RWPE2 (cell line): ENCODE results near the gene KCNB1.
A peak's percentile ranks its signal among the peaks of the same experiment; 100 is the strongest.

Experiments
- ATAC-seq: fragments of 200-7000 bp; cut with Tn5 transposase; 3 replicates; pipeline ENCODE4 v1.9.1; 2021; ENCODE audit warnings: low read depth
- DNase-seq: peaks from one replicate; pipeline ENCODE4 v3.0.0-alpha.2; 2020; ENCODE audit warnings: low spot score
- H3K27ac ChIP-seq: fragments of 450-650 bp; 2 replicates; pipeline ENCODE4 v1.5.1; 2017; ENCODE audit warnings: mild to moderate bottlenecking; ENCODE audit not compliant: poor library complexity, severe bottlenecking
- H3K27me3 ChIP-seq: fragments of 250-450 bp; sonication (Bioruptor Pico); 2 replicates; pipeline ENCODE4 v1.5.1; 2021; ENCODE audit warnings: mild to moderate bottlenecking, moderate library complexity; ENCODE audit not compliant: insufficient read depth, poor library complexity, severe bottlenecking
- H3K36me3 ChIP-seq: fragments of 250-450 bp; sonication (Bioruptor Pico); 2 replicates; pipeline ENCODE4 v1.5.1; 2020; ENCODE audit warnings: low read depth, mild to moderate bottlenecking, moderate library complexity
- H3K4me1 ChIP-seq: fragments of 250-450 bp; sonication (Bioruptor Pico); 2 replicates; pipeline ENCODE4 v1.5.1; 2021; ENCODE audit warnings: mild to moderate bottlenecking, moderate library complexity; ENCODE audit not compliant: insufficient read depth, poor library complexity, severe bottlenecking
- H3K4me3 ChIP-seq: fragments of 250-450 bp; sonication (Bioruptor Pico); 2 replicates; pipeline ENCODE4 v1.5.1; 2021; ENCODE audit warnings: mild to moderate bottlenecking, moderate library complexity; ENCODE audit not compliant: severe bottlenecking
- H3K9me3 ChIP-seq: fragments of 250-450 bp; sonication (Bioruptor Pico); 2 replicates; pipeline ENCODE4 v1.5.1; 2021; ENCODE audit warnings: mild to moderate bottlenecking, moderate library complexity; ENCODE audit not compliant: severe bottlenecking
- TF ChIP-seq, protein P1 (sequence below): fragments of 450-650 bp; IDR thresholded peaks from one replicate; pipeline ENCODE4 v1.5.1; 2017; ENCODE audit warnings: mild to moderate bottlenecking, moderate library complexity; ENCODE audit not compliant: poor library complexity, severe bottlenecking

The KCNB1 gene

DNA sequence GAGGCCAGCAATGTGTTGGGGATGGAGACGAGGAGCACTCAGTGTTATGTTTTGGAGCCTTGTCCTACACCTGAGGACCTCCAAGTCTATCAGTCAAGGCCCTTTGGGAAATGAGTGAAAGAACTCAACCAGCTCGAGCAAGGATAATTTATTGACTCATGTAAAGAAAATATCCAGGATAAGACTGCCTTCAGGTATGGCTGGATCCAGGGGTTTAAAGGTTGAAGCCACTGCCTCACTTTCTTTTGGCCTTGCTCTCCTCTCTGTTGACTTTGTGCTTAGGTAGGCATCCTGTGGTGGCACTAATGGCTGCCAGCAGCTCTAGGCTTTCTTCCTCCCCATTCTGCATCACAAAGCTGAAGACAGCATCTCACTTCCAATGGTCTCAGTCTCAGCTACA, 138.3 kb downstream of the KCNB1 start:
- no peak for ATAC-seq
- Histone ChIP-seq H3K36me3 (no peaks in the 10 kb centered on the region), H3K4me1 (peaks cover 27% of the 10 kb centered on the region), H3K27ac (peak overlapping the region; percentile 96), H3K4me3 (no peak overlapping the region), H3K27me3 (no peaks in the 10 kb centered on the region), H3K9me3 (no peaks in the 10 kb centered on the region)
- TF ChIP-seq, protein P1, sequence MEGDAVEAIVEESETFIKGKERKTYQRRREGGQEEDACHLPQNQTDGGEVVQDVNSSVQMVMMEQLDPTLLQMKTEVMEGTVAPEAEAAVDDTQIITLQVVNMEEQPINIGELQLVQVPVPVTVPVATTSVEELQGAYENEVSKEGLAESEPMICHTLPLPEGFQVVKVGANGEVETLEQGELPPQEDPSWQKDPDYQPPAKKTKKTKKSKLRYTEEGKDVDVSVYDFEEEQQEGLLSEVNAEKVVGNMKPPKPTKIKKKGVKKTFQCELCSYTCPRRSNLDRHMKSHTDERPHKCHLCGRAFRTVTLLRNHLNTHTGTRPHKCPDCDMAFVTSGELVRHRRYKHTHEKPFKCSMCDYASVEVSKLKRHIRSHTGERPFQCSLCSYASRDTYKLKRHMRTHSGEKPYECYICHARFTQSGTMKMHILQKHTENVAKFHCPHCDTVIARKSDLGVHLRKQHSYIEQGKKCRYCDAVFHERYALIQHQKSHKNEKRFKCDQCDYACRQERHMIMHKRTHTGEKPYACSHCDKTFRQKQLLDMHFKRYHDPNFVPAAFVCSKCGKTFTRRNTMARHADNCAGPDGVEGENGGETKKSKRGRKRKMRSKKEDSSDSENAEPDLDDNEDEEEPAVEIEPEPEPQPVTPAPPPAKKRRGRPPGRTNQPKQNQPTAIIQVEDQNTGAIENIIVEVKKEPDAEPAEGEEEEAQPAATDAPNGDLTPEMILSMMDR: no peak
- DNase-seq: no peak

DNA sequence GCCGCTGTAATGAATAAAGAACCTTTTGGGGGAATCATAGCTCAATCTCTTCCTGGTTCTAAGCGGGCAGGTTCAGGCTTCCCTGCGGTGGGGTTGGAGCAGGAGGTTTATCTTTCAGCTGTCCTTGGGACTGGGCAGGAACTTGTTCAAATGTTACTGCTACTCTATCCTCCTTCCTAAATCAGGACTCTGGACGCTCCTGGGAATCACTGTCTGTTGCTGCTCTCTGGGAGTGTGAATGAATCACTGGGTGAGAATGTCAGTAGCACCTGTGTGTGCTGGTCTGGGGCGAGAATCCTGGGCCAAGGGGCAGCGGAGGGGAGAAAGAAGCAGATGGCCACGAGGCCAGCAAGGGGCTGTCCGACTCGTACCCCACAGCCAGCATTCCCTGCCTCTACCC, 139.2 kb downstream of the KCNB1 start:
- Histone ChIP-seq H3K27me3 (no peaks in the 10 kb centered on the region), H3K4me3 (no peak overlapping the region), H3K9me3 (no peaks in the 10 kb centered on the region), H3K4me1 (peaks cover 27% of the 10 kb centered on the region), H3K36me3 (no peaks in the 10 kb centered on the region), H3K27ac (peak overlapping the region; percentile 96)
- DNase-seq (no peak), ATAC-seq (peak; percentile 49)
- TF ChIP-seq, protein P1: no peak

DNA sequence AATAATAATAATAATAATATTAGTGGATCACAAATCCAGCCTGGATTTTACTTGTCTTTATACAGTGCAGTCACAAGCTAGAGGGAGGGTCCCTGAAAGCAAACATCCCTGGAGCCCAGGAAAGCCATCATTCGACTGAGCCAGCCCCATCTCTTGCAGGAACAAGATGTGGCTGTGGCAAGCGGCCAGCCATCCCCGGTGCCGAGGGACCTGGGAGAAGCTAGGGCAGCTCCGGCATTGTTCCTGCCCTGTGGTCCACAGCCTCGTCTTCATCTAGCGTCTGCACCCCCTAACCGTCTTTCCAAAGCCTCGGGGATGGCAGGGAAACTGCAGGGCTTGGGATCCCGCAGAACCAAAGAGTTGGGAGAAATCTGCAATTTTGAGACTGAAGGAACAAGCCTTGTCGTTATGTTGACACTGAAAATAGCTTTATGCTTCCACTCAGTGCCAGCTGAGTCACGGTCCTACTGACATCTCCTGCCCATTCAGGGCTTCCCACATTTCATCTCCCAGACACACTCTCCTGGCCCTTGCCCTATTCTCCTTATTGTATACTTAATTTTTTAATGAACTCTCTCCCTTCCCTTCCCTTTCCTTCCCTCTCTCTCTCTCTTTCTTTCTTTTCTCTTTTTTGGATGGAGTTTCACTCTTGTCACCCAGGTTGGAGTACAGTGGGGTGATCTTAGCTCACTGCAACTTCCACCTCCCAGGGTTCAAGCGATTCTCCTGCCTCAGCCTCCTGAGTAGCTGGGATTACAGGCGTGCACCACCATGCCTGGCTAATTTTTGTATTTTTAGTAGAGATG, 142.1 kb downstream of the KCNB1 start:
- H3K9me3 ChIP-seq: no peaks in the 10 kb centered on the region
- DNase-seq (no peak), ATAC-seq (no peak)
- no peaks in the 10 kb centered on the region for H3K36me3 ChIP-seq
- H3K4me1 ChIP-seq: peaks cover 17% of the 10 kb centered on the region
- H3K27ac ChIP-seq: no peak overlapping the region
- H3K4me3 ChIP-seq: no peak overlapping the region
- no peaks in the 10 kb centered on the region for H3K27me3 ChIP-seq
- TF ChIP-seq, protein P1: no peak

DNA sequence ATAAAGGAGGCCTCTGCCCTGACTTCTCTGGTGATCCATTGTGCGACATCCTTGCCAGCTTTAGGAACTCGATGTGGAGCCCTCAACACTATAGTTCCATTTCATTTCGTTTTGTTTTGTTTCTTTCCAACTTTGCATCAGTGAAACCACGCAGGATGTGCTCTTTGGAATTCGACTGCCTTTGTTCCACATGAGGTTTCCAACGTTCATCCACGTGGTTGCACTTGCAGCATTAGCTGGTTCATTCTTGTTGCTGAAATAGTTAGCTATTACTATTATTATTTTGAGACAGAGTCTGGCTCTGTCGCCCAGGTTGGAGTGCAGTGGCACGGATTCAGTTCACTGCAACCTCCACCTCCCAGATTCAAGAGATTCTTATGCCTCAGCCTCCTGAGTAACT, 143.3 kb downstream of the KCNB1 start:
- H3K27me3 ChIP-seq: no peaks in the 10 kb centered on the region
- H3K9me3 ChIP-seq: no peaks in the 10 kb centered on the region
- ATAC-seq: no peak
- H3K4me1 ChIP-seq: peaks cover 10% of the 10 kb centered on the region
- no peaks in the 10 kb centered on the region for H3K36me3 ChIP-seq
- H3K27ac ChIP-seq: no peak overlapping the region
- H3K4me3 ChIP-seq: no peak overlapping the region
- no peak for DNase-seq
- TF ChIP-seq, protein P1: no peak

DNA sequence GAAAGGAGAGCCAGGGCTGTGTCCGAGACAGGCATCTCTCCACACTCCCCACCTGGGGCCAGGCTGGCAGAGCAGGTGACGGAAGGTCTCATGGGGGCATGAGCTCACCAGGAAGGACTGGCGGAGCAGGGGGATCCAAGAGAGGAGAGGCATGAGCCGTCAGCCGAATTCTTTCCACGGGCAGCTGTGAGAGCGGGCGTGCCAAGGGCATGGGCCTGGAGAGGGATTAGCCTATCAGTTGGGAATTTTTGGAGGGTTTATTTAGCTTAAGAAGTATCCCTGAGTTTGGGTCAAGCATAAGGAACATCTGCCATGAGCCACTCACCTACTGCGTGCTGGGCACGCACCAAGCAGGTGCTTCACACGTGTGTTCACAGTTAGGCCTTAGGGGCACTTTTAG, 144.4 kb downstream of the KCNB1 start:
- Histone ChIP-seq H3K27ac (no peak overlapping the region), H3K27me3 (no peaks in the 10 kb centered on the region), H3K4me3 (no peak overlapping the region), H3K9me3 (no peaks in the 10 kb centered on the region), H3K36me3 (no peaks in the 10 kb centered on the region), H3K4me1 (peaks cover 4% of the 10 kb centered on the region)
- ATAC-seq (no peak), DNase-seq (no peak)
- TF ChIP-seq, protein P1: no peak
